Common myeloid progenitor, CD34-positive (primary cell): ENCODE measurements around the gene CEACAM3.

Experiments
- CTCF ChIA-PET: fragments of 350-600 bp; sonication (Branson Sonifier 250); formaldehyde crosslinking; loops from one replicate; lab custom pipeline; 2021; ENCODE audit warnings: antibody characterized with exemption; lab: Charles Lee
- POLR2A ChIA-PET: fragments of 350-600 bp; sonication (Branson Sonifier 250); formaldehyde crosslinking; loops from one replicate; lab custom pipeline; 2021; ENCODE audit warnings: antibody characterized with exemption; lab: Charles Lee
- DNase-seq, 3 donors: peaks; one replicate each; pipeline versions ENCODE4 v3.0.0 to v3.0.0-alpha.2; 2013
- H3K27ac ChIP-seq, 2 experiments: 1 replicate in 1 of 2; 2 replicates in 1 of 2; pipeline ENCODE4 v1.7.0; 2013; ENCODE audit warnings: inconsistent platforms in 2 of 2, low read length in 2 of 2, mild to moderate bottlenecking in 2 of 2, low read depth in 1 of 2, moderate library complexity in 1 of 2; ENCODE audit not compliant: severe bottlenecking in 2 of 2, insufficient read depth in 1 of 2, poor library complexity in 1 of 2
- H3K27me3 ChIP-seq, 5 experiments: replicated peaks in 2 of 5; 1 replicate in 3 of 5; 2 replicates in 2 of 5; pipeline versions ENCODE4 v1.6.1 to v1.7.0; 2013; ENCODE audit warnings: low read length in 4 of 5, mild to moderate bottlenecking in 2 of 5, moderate library complexity in 2 of 5, inconsistent platforms in 1 of 5; ENCODE audit not compliant: insufficient read depth in 5 of 5, control insufficient read depth in 4 of 5
- H3K36me3 ChIP-seq, 4 experiments: 1 replicate in 2 of 4; 2 replicates in 2 of 4; pipeline versions ENCODE4 v1.6.1 to v1.7.0; 2013; ENCODE audit warnings: low read length in 3 of 4, control low read depth in 1 of 4, mild to moderate bottlenecking in 1 of 4; ENCODE audit not compliant: control insufficient read depth in 4 of 4, insufficient read depth in 4 of 4
- H3K4me1 ChIP-seq, 4 experiments: 1 replicate in 3 of 4; 2 replicates in 1 of 4; pipeline versions ENCODE4 v1.6.1 to v1.7.1; 2013; ENCODE audit warnings: low read length in 3 of 4, mild to moderate bottlenecking in 3 of 4, control low read depth in 1 of 4, inconsistent platforms in 1 of 4, moderate library complexity in 1 of 4; ENCODE audit not compliant: control insufficient read depth in 4 of 4, insufficient read depth in 4 of 4; ENCODE audit errors: control extremely low read depth in 1 of 4
- H3K4me3 ChIP-seq, 7 experiments: 1 replicate in 4 of 7; 2 replicates in 3 of 7; pipeline versions ENCODE4 v1.5.1 to v1.7.0; 2013; ENCODE audit warnings: mild to moderate bottlenecking in 7 of 7, low read length in 6 of 7, moderate library complexity in 6 of 7, inconsistent platforms in 2 of 7, low read depth in 2 of 7, control low read depth in 1 of 7; ENCODE audit not compliant: insufficient read depth in 4 of 7, control insufficient read depth in 1 of 7; ENCODE audit errors: extremely low read depth in 1 of 7
- H3K9me3 ChIP-seq, 5 experiments: 1 replicate in 4 of 5; 2 replicates in 1 of 5; pipeline versions ENCODE4 v1.6.1 to v1.7.1; 2013; ENCODE audit warnings: low read length in 4 of 5, mild to moderate bottlenecking in 2 of 5, inconsistent platforms in 1 of 5, low read depth in 1 of 5, moderate library complexity in 1 of 5; ENCODE audit not compliant: control insufficient read depth in 4 of 5, insufficient read depth in 2 of 5; ENCODE audit errors: control extremely low read depth in 1 of 5
- WGBS: methylation state at CpG from one replicate; pipeline ENCODE4 v1.1.5; 2013; ENCODE audit not compliant: insufficient coverage; 5-methylcytosine and 5-hydroxymethylcytosine counted together

The CEACAM3 gene

GRCh38 chr19:41821003-41821735 lies 24.8 kb downstream of the CEACAM3 start:
- WGBS, result 94% methylated on average over 2 of the region's 12 CpGs
- peak; percentile 67 to 84 (median 76) for DNase-seq
- H3K27ac ChIP-seq, result no peak overlapping the region
- ChIA-PET CTCF (interaction anchor here (0.6 to 13.0 kb wide), 21 partner anchors 9 to 1702 kb away, joined by 3 to 250 read pairs (median 4); partner anchors contain the start of gene CEACAM3), POLR2A (interaction anchor here (0.9 to 1.0 kb wide), 2 partner anchors 11 to 28 kb away, joined by 5 read pairs; no protein-coding TSS in a partner anchor)
- no peaks in the 10 kb centered on the region for H3K27me3 ChIP-seq
- H3K36me3 ChIP-seq, result no peaks in the 10 kb centered on the region
- peaks cover 0 to 2% (median 0%) of the 10 kb centered on the region in 4 experiments for H3K4me1 ChIP-seq
- H3K9me3 ChIP-seq, result no peaks in the 10 kb centered on the region
- no peak overlapping the region for H3K4me3 ChIP-seq

- POLR2A ChIA-PET, result no interaction called here
Measured at GRCh38 chr19:41837981-41838708, 41.8 kb downstream of the CEACAM3 start.

GRCh38 chr19:41839211-41839610 lies 42.8 kb downstream of the CEACAM3 start:
- H3K27me3 ChIP-seq, result peaks cover 0 to 11% (median 0%) of the 10 kb centered on the region in 5 experiments
- H3K4me3 ChIP-seq, result no peak overlapping the region
- CTCF ChIA-PET, result interaction anchor here (1.0 to 1.8 kb wide), 6 partner anchors 14 to 53 kb away, joined by 3 to 5 read pairs (median 3); no protein-coding TSS in a partner anchor
- no peaks in the 10 kb centered on the region for H3K9me3 ChIP-seq
- H3K36me3 ChIP-seq, result no peaks in the 10 kb centered on the region
- POLR2A ChIA-PET, result no interaction called here
- WGBS, result 89% methylated on average over 1 of the region's 2 CpGs
- H3K27ac ChIP-seq, result no peak overlapping the region
- peaks cover 0 to 5% (median 0%) of the 10 kb centered on the region in 4 experiments for H3K4me1 ChIP-seq
- DNase-seq, result no peak

More at GRCh38 chr19:41837981-41838708, 41.8 kb downstream of the CEACAM3 start:
- no peaks in the 10 kb centered on the region for H3K4me1 ChIP-seq
- no peak overlapping the region for H3K4me3 ChIP-seq
- no peak overlapping the region for H3K27ac ChIP-seq
- no peaks in the 10 kb centered on the region for H3K36me3 ChIP-seq
- DNase-seq, result no peak
- WGBS, result 83% methylated on average over 8 of the region's 13 CpGs
- no peaks in the 10 kb centered on the region for H3K9me3 ChIP-seq
- CTCF ChIA-PET, result interaction anchor here (0.6 to 1.6 kb wide), 6 partner anchors 15 to 52 kb away, joined by 3 to 4 read pairs (median 3); partner anchors contain the start of gene CEACAM3
- peaks cover 0 to 11% (median 0%) of the 10 kb centered on the region in 5 experiments for H3K27me3 ChIP-seq

GRCh38 chr19:41843371-41843770 lies 47.0 kb downstream of the CEACAM3 start:
- DNase-seq, result no peak
- Histone ChIP-seq H3K27me3 (peaks cover 0 to 4% (median 0%) of the 10 kb centered on the region in 5 experiments), H3K4me1 (peaks cover 0 to 5% (median 0%) of the 10 kb centered on the region in 4 experiments), H3K4me3 (no peak overlapping the region), H3K9me3 (no peaks in the 10 kb centered on the region), H3K36me3 (no peaks in the 10 kb centered on the region), H3K27ac (no peak overlapping the region)
- CTCF ChIA-PET, result interaction anchor here (0.6 to 2.2 kb wide), 3 partner anchors 9 to 1319 kb away, joined by 3 to 9 read pairs (median 4); no protein-coding TSS in a partner anchor
- WGBS, result 68% methylated on average over 7 of the region's 7 CpGs
- POLR2A ChIA-PET, result interaction anchor here (1.1 kb wide), 1 partner anchor 539 kb away, joined by 3 read pairs; no protein-coding TSS in a partner anchor

GRCh38 chr19:41844601-41845000 lies 48.2 kb downstream of the CEACAM3 start, which contains the start of gene LYPD4:
TSS of gene LYPD4 (minus strand) at chr19:41844683. CDS start at chr19:41839285, 5,398 bp downstream.
- ChIA-PET CTCF (interaction anchor here (2.2 kb wide), 1 partner anchor 10 kb away, joined by 9 read pairs; no protein-coding TSS in a partner anchor), POLR2A (no interaction called here)
- Histone ChIP-seq H3K4me1 (peaks cover 0 to 5% (median 0%) of the 10 kb centered on the region in 4 experiments), H3K27me3 (peaks cover 0 to 3% (median 0%) of the 10 kb centered on the region in 5 experiments), H3K9me3 (no peaks in the 10 kb centered on the region), H3K36me3 (no peaks in the 10 kb centered on the region), H3K4me3 (no peak within 1 kb of the TSS), H3K27ac (no peak within 1 kb of the TSS)
- WGBS, result 87% methylated on average over 28 of the region's 30 CpGs
- DNase-seq, result peak in 2 of 3 donors; percentile 26 to 28

GRCh38 chr19:41845001-41845050 lies 48.4 kb downstream of the CEACAM3 start, which contains the start of gene DMRTC2:
TSS of gene DMRTC2 (plus strand) at chr19:41845042. CDS start at chr19:41847429, 2,387 bp downstream.
- peaks cover 0 to 5% (median 0%) of the 10 kb centered on the region in 4 experiments for H3K4me1 ChIP-seq
- POLR2A ChIA-PET, result no interaction called here

More at GRCh38 chr19:41845001-41845050, 48.4 kb downstream of the CEACAM3 start, which contains the start of gene DMRTC2:
- no peak within 1 kb of the TSS for H3K4me3 ChIP-seq
- H3K27me3 ChIP-seq, result peaks cover 0 to 3% (median 0%) of the 10 kb centered on the region in 5 experiments
- no peaks in the 10 kb centered on the region for H3K9me3 ChIP-seq
- CTCF ChIA-PET, result no interaction called here
- H3K36me3 ChIP-seq, result no peaks in the 10 kb centered on the region
- 100% methylated on average over 3 of the region's 3 CpGs for WGBS
- no peak for DNase-seq
- H3K27ac ChIP-seq, result no peak within 1 kb of the TSS
